GM12892 (cell line): ENCODE data around the gene SLMAP.
"Not testable (repeated sequence)": the region's sequence is repeated elsewhere in the genome, so short reads cannot be mapped to it uniquely, and the experiment has no call there.

Source experiments
- DNase-seq: peaks from one replicate; pipeline ENCODE4 v3.0.0; 2011; ENCODE audit not compliant: insufficient read length
- FAIRE-seq: peaks from 2 replicates; lab custom pipeline; 2011; peaks lifted over from hg19 to GRCh38; lab: Jason Lieb, UNC
- POLR2A ChIP-seq: IDR thresholded peaks from 2 replicates; pipeline ENCODE4 v1.6.1; 2011; ENCODE audit warnings: low read depth, low read length, control low read depth
- POLR2AphosphoS5 ChIP-seq: IDR thresholded peaks from 2 replicates; pipeline ENCODE4 v1.6.1; 2011; ENCODE audit warnings: low read depth, low read length, control low read depth
- TAF1 ChIP-seq: IDR thresholded peaks from 2 replicates; pipeline ENCODE4 v1.6.1; 2011; ENCODE audit warnings: low read depth, mild to moderate bottlenecking, control low read depth, low read length, borderline replicate concordance

Gene SLMAP

DNA sequence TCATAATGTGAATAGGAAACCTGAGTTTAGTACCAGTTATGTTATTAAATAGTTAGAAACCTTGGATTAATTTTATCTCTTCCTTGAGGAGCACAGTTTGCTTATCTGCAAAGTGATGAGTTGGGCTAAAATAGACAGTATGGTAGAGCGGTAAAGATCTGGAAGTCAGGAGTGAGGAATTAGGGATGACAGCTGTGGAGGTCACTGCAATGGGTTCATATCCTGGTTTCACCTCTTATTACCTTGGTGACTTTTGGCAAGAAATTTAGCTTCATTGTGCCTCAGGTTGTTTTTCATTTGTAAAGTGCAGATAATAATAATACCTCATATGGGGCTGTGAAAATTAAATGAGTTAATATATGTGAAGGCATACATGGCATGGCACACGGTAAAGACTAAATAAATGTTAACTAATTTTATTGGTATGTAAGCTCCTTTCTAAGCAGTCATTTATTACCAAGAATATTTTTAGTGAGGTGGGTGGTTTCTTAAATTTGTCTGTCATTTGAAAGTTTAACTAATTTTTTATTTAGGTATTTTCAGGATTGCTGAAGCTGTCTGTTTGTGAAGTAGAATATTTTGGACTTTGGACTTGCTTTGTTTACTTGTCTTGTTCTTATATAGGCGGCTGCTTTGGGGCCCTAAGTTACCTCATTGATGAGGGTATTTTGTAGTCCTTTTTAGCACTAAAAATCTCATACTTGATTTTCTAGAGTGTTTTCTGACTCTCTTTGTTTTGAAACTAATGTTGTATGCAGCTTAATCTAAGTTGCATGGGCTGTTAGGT lies 41.8 kb downstream of the SLMAP start:
- DNase-seq: no peak
- FAIRE-seq: no peak
- TF ChIP-seq TAF1 (no peak), POLR2AphosphoS5 (no peak), POLR2A (no peak)

GRCh38 chr3:57803647-57804081 lies 47.6 kb downstream of the SLMAP start:
- FAIRE-seq (no peak), DNase-seq (no peak)
- TF ChIP-seq POLR2A: no peak
- TF ChIP-seq POLR2AphosphoS5: no peak
- TF ChIP-seq TAF1: no peak

DNA sequence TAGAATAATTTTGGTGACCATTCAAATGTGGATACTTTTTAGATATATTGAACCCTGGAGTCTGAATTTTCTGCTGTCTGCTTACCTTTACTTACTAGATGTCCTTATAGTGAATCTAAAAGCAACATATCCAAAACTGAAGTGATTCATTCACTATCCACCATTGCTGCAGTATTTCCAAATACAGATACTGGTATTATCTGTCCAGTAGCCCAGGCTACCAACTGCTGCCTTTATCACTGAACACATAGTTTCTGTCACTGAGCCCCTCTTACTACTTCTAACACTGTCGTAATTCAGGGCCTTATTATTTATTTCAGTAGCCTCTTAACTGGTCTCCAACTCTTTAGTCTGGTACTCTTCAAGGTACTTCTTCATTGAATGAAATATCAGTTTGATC lies 49.2 kb downstream of the SLMAP start:
- TF ChIP-seq POLR2A: no peak
- TF ChIP-seq POLR2AphosphoS5: no peak
- no peak for TF ChIP-seq TAF1
- no peak for DNase-seq
- FAIRE-seq: no peak

- no peak for TF ChIP-seq TAF1
- no peak for TF ChIP-seq POLR2AphosphoS5
- no peak for FAIRE-seq
- no peak for DNase-seq
Observed at GRCh38 chr3:57805674-57806073, 49.6 kb downstream of the SLMAP start.

DNA sequence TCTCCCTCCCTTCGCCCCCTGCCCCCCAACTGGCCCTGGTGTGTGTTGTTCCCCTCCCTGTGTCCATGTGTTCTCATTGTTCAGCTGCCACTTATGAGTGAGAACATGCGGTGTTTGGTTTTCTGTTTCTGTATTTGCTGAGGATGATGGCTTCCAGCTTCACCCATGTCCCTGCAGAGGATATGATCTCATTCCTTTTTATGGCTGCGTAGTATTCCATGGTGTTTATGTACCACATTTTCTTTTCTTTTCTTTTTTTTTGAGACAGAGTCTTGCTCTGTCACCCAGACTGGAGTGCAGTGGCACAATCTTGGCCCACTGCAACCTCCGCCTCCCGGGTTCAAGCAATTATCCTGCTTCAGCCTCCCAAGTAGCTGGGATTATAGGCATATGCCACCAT lies 50.1 kb downstream of the SLMAP start:
- FAIRE-seq, DNase-seq: not testable (repeated sequence)

GRCh38 chr3:57808961-57809608 lies 53.0 kb downstream of the SLMAP start:
- no peak for DNase-seq
- FAIRE-seq: no peak
- TF ChIP-seq TAF1: no peak
- TF ChIP-seq POLR2A: no peak
- no peak for TF ChIP-seq POLR2AphosphoS5

GRCh38 chr3:57809609-57809968 lies 53.5 kb downstream of the SLMAP start:
- FAIRE-seq: no peak
- TF ChIP-seq POLR2A (no peak), POLR2AphosphoS5 (no peak), TAF1 (no peak)

DNA sequence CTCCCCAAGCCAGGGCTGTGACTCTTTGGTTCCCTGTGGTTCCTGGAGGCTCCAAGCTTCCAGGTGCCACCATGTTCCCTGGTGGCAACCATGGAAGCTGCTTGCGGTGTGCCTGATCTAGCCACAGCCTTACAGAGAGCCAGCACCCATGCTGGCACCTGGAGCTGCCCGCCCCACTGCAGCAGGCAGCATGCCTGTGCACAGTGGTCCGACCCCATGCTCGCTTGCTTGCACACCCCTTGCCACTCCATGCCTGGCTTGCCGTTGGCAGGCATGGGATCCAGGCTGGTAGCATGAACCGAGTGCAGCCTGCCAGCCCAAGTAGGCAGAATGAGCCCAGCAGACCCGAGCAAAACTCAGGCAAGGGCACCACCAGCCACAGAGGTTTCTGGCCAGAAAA lies 53.9 kb downstream of the SLMAP start:
- DNase-seq: no peak
- FAIRE-seq: no peak
- no peak for TF ChIP-seq POLR2AphosphoS5
- TF ChIP-seq POLR2A: no peak
- TF ChIP-seq TAF1: no peak

More at GRCh38 chr3:57809609-57809968, 53.5 kb downstream of the SLMAP start:
- no peak for DNase-seq

- TF ChIP-seq POLR2AphosphoS5: no peak
- no peak for TF ChIP-seq TAF1
- TF ChIP-seq POLR2A: no peak
- FAIRE-seq (no peak), DNase-seq (no peak)
Observed at GRCh38 chr3:57810471-57811137, 54.5 kb downstream of the SLMAP start.

DNA sequence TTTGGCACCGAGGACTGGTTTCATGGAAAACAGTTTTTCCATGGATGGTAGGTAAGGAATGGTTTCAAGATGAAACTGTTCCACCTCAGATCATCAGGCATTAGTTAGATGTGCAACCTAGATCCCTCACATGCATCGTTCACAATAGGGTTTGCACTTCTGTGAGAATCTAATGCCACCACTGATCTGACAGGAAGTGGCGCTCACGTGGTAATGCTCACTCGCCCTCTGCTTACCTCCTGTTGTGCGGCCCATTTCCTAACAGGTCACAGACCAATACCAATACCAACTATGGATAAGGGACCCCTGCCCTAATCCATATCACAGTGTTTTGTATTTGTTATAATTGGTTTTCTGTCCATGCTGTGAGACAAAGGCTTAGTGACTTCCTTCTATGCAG lies 58.9 kb downstream of the SLMAP start:
- FAIRE-seq (peak; percentile 27), DNase-seq (no peak)
- TF ChIP-seq POLR2A (no peak), TAF1 (no peak), POLR2AphosphoS5 (no peak)

GRCh38 chr3:57816471-57817095 lies 60.5 kb downstream of the SLMAP start:
- DNase-seq (no peak), FAIRE-seq (no peak)
- TF ChIP-seq TAF1: no peak
- no peak for TF ChIP-seq POLR2AphosphoS5
- no peak for TF ChIP-seq POLR2A

GRCh38 chr3:57818772-57819171 lies 62.7 kb downstream of the SLMAP start:
- DNase-seq: no peak
- FAIRE-seq: no peak

More at GRCh38 chr3:57818772-57819171, 62.7 kb downstream of the SLMAP start:
- TF ChIP-seq TAF1: no peak
- TF ChIP-seq POLR2A: no peak
- no peak for TF ChIP-seq POLR2AphosphoS5
